ENCODE measurements around the gene KLHL7.

The KLHL7 gene

DNA sequence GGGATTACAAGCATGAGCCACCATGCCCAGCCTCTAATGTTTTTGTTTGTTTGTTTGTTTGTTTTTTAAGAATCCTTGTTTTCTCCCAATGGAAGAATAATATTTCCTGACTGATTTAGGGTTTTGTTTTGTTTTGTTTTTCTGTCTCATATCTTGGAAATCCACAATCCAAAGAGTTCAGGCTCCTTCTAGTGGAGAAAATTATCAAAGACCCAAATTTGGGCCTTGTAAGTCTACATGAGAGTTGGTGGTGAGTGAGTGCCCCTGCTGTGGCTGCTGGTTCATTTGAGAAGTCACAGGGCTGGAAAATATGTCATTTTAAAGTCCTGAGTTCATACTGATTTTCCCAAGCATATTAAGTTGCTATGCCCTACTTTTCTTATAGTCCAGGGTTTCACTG, 33.5 kb upstream of the KLHL7 start:
- DNase-seq (ENCODE audit: low read depth, low spot score): no peak
- CTCF ChIA-PET: interaction anchor here (0.8 to 2.2 kb wide), 5 partner anchors 11 to 524 kb away, joined by 3 to 13 read pairs (median 3); no protein-coding TSS in a partner anchor

DNA sequence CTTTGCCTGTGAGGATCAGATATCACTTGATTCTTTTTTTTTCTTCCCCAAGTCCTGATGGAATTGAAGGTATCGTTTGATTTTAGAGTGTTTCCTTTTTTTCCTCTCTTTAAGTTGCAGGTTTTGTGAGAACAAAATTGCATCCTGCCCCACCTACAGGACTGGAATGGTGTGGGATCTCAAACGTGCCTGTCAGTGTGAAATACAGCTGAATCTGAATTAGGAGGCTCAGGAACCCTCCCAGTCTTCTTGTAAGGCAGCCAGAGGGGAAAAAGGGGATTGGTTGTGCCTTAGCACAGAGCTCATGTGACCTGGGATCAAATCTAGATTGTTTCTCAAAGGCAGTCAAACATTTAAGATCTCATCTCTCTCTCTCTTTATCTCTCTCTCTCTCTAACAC, 32.7 kb upstream of the KLHL7 start:
- DNase-seq (ENCODE audit: low read depth, low spot score): no peak
- no peak overlapping the region for H3K4me3 ChIP-seq (ENCODE audit: low read depth, low read length)
- CTCF ChIA-PET: interaction anchor here (1.0 to 2.0 kb wide), 3 partner anchors 12 to 512 kb away, joined by 3 to 8 read pairs (median 5); no protein-coding TSS in a partner anchor
- TF ChIP-seq, protein P1, sequence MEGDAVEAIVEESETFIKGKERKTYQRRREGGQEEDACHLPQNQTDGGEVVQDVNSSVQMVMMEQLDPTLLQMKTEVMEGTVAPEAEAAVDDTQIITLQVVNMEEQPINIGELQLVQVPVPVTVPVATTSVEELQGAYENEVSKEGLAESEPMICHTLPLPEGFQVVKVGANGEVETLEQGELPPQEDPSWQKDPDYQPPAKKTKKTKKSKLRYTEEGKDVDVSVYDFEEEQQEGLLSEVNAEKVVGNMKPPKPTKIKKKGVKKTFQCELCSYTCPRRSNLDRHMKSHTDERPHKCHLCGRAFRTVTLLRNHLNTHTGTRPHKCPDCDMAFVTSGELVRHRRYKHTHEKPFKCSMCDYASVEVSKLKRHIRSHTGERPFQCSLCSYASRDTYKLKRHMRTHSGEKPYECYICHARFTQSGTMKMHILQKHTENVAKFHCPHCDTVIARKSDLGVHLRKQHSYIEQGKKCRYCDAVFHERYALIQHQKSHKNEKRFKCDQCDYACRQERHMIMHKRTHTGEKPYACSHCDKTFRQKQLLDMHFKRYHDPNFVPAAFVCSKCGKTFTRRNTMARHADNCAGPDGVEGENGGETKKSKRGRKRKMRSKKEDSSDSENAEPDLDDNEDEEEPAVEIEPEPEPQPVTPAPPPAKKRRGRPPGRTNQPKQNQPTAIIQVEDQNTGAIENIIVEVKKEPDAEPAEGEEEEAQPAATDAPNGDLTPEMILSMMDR (IDR thresholded peaks at IDR 0.05; ENCODE audit: insufficient read depth, low read length, missing control alignments): no peak
- POLR2A ChIA-PET: no interaction called here

More for the DNA sequence above, 33.5 kb upstream of the KLHL7 start:
- POLR2A ChIA-PET: no interaction called here
- TF ChIP-seq, protein P1 (IDR thresholded peaks at IDR 0.05; ENCODE audit: insufficient read depth, low read length, missing control alignments): no peak
- H3K4me3 ChIP-seq (ENCODE audit: low read depth, low read length): no peak overlapping the region

DNA sequence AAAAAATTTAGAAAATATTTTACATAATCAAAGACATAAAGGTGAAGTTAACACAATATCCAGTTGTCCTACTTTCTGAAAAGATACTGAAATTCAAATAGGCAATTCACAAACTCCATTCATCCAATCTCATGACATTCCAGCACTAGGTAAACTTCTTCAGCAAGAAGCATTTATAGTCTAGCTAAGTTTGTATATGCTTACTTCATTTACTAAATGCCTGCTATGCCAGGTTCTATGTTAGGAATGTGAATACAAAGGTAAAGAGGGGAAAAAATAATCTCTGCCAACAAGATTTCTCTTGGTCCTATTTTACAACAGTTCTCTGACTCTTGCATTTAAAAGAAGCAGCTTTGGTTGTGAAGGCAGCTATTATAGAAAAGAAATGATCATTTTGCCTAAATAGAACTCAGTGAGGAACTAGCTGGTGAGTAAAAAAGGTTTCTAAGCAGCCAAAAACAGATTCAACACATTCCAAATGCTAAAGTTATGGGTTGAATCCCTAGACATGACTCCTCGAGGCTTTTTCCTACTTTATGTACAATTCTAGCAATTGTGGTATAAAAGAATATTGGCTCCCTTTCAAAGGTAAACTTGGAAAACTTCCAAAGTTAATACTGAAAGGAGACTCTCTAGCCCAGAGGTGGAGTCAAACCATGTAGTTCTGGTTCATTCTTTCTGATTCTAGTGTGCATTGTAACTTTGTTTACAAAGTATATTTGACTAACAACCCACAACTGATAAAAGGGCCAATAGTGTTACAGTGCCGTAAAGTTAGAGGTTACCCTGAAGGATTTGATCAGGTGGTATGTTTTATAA, 30.9 kb upstream of the KLHL7 start:
- no peak overlapping the region for H3K4me3 ChIP-seq (ENCODE audit: low read depth, low read length)
- POLR2A ChIA-PET: interaction anchor here (0.6 kb wide), 1 partner anchor 291 kb away, joined by 3 read pairs; no protein-coding TSS in a partner anchor
- CTCF ChIA-PET: interaction anchor here (1.0 kb wide), 1 partner anchor 514 kb away, joined by 3 read pairs; no protein-coding TSS in a partner anchor
- TF ChIP-seq, protein P1 (IDR thresholded peaks at IDR 0.05; ENCODE audit: insufficient read depth, low read length, missing control alignments): no peak
- no peak for DNase-seq (ENCODE audit: low read depth, low spot score)

DNA sequence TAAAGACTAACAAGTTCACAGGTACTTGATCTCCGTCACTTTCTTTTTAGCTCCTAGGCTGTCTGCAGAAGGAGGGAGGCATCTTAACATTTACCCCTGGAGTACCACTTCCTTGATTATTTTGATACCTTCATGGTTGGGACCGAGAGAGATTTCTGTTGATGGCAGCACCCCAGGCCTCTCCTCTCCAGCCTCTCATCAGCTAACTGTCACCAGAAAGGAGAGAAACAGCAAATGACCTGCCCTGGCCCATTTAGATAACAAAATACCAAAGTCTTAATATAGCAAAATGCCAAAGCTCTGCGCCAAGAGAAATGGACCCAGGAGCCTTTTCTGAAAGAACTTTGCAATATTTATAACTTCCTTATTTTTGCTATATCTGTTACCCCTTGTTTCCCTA, 30.0 kb upstream of the KLHL7 start:
- H3K4me3 ChIP-seq (ENCODE audit: low read depth, low read length): no peak overlapping the region
- TF ChIP-seq, protein P1 (IDR thresholded peaks at IDR 0.05; ENCODE audit: insufficient read depth, low read length, missing control alignments): no peak
- POLR2A ChIA-PET: no interaction called here
- no peak for DNase-seq (ENCODE audit: low read depth, low spot score)
- CTCF ChIA-PET: no interaction called here

DNA sequence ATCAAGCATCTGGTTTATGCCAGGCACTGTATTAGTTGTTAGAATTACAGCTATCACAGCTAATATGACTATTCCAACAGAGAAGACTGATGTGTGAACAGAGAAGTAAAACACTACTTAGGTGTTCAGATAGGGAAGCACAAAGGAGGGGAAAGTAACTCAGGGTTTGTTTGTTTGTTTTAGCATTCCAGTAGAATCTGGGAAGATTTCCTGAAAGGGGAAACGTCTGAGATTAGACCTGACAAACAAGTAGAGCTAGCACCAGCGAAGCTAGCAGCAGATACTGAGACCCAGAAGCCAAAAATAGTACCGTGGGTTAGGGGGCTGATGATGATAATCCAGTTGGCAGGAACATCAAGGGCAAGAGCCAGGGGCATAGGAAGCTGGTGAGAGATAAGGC, 28.8 kb upstream of the KLHL7 start:
- ChIA-PET POLR2A (no interaction called here), CTCF (no interaction called here)
- no peak for DNase-seq (ENCODE audit: low read depth, low spot score)
- TF ChIP-seq, protein P1 (IDR thresholded peaks at IDR 0.05; ENCODE audit: insufficient read depth, low read length, missing control alignments): no peak
- no peak overlapping the region for H3K4me3 ChIP-seq (ENCODE audit: low read depth, low read length)

GRCh38 chr7:23093111-23093510, 12.5 kb upstream of the KLHL7 start:
- ChIA-PET CTCF (interaction anchor here (1.3 kb wide), 1 partner anchor 533 kb away, joined by 3 read pairs; no protein-coding TSS in a partner anchor), POLR2A (interaction anchor here (0.8 kb wide), 1 partner anchor 21 kb away, joined by 3 read pairs; no protein-coding TSS in a partner anchor)
- no peak overlapping the region for H3K4me3 ChIP-seq (ENCODE audit: low read depth, low read length)
- TF ChIP-seq, protein P1 (IDR thresholded peaks at IDR 0.05; ENCODE audit: insufficient read depth, low read length, missing control alignments): no peak
- no peak for DNase-seq (ENCODE audit: low read depth, low spot score)
